OCI-LY1 (cell line): ENCODE data around the gene CMTR2.

ENCODE experiments used
- H2AFZ ChIP-seq: fragments of 200-600 bp; sonication (generic), shearing (Covaris generic); 2 replicates; pipeline ENCODE4 v1.6.0; 2014; ENCODE audit warnings: antibody characterized with exemption, mild to moderate bottlenecking, low read length
- H3F3A ChIP-seq: fragments of 200-600 bp; sonication (generic), shearing (Covaris generic); 2 replicates; pipeline ENCODE4 v1.6.0; 2014; ENCODE audit warnings: mild to moderate bottlenecking, antibody characterized with exemption, low read length, moderate library complexity; ENCODE audit not compliant: insufficient read depth
- H3K27ac ChIP-seq: fragments of 200-600 bp; sonication (generic); 2 replicates; pipeline ENCODE4 v1.5.1; 2014; ENCODE audit warnings: low read length, mixed run types, mild to moderate bottlenecking, low read depth; ENCODE audit not compliant: poor library complexity, severe bottlenecking
- H3K27me3 ChIP-seq: fragments of 200-600 bp; sonication (generic); 2 replicates; pipeline ENCODE4 v1.6.0; 2014; ENCODE audit warnings: antibody characterized with exemption, mild to moderate bottlenecking, low read length, moderate library complexity; ENCODE audit not compliant: insufficient read depth
- H3K36me3 ChIP-seq: fragments of 200-600 bp; sonication (generic); 2 replicates; pipeline ENCODE4 v1.6.1; 2014; ENCODE audit warnings: mild to moderate bottlenecking, antibody characterized with exemption, low read length, moderate library complexity, mixed read lengths; ENCODE audit not compliant: insufficient read depth
- H3K4me1 ChIP-seq: fragments of 200-600 bp; sonication (generic); 2 replicates; pipeline ENCODE4 v1.5.1; 2014; ENCODE audit warnings: mild to moderate bottlenecking, low read length, moderate library complexity; ENCODE audit not compliant: insufficient read depth, severe bottlenecking
- H3K4me2 ChIP-seq: fragments of 200-600 bp; sonication (generic), shearing (Covaris generic); 2 replicates; pipeline ENCODE4 v1.6.1; 2014; ENCODE audit warnings: low read length
- H3K4me3 ChIP-seq: fragments of 200-600 bp; sonication (generic); 2 replicates; pipeline ENCODE4 v1.5.1; 2014; ENCODE audit warnings: low read length, low read depth, mild to moderate bottlenecking, mixed read lengths; ENCODE audit not compliant: poor library complexity, severe bottlenecking
- H3K79me2 ChIP-seq: fragments of 200-600 bp; shearing (Covaris generic); 2 replicates; pipeline ENCODE4 v1.6.1; 2016; ENCODE audit warnings: mixed run types, low read length, mixed read lengths; ENCODE audit not compliant: insufficient read depth
- H3K9ac ChIP-seq: fragments of 200-600 bp; sonication (generic), shearing (Covaris generic); 2 replicates; pipeline ENCODE4 v1.6.1; 2014; ENCODE audit warnings: mild to moderate bottlenecking, low read length, mixed read lengths
- H3K9me2 ChIP-seq: fragments of 200-600 bp; sonication (generic), shearing (Covaris generic); 2 replicates; pipeline ENCODE4 v1.6.1; 2014; ENCODE audit warnings: low read depth, mild to moderate bottlenecking, low read length, mixed read lengths
- H3K9me3 ChIP-seq: fragments of 200-600 bp; shearing (Covaris generic); 2 replicates; pipeline ENCODE4 v1.6.1; 2014; ENCODE audit warnings: low read length, mixed read lengths
- H4K20me1 ChIP-seq: fragments of 200-600 bp; sonication (generic), shearing (Covaris generic); 2 replicates; pipeline ENCODE4 v1.6.0; 2016; ENCODE audit warnings: mild to moderate bottlenecking, low read length; ENCODE audit not compliant: insufficient read depth
- CTCF ChIP-seq: fragments of 200-600 bp; sonication (generic), shearing (Covaris generic); IDR thresholded peaks from 2 replicates; pipeline ENCODE4 v1.5.1; 2017; ENCODE audit warnings: mild to moderate bottlenecking, antibody characterized with exemption, low read length, moderate library complexity, mixed read lengths
- EZH2 ChIP-seq: fragments of 200-600 bp; sonication (generic), shearing (Covaris generic); IDR thresholded peaks from 2 replicates; pipeline ENCODE4 v1.8.0; 2017; ENCODE audit warnings: borderline replicate concordance, mixed run types, mild to moderate bottlenecking, antibody characterized with exemption, low read length, moderate library complexity, mixed read lengths

CMTR2 gene

DNA sequence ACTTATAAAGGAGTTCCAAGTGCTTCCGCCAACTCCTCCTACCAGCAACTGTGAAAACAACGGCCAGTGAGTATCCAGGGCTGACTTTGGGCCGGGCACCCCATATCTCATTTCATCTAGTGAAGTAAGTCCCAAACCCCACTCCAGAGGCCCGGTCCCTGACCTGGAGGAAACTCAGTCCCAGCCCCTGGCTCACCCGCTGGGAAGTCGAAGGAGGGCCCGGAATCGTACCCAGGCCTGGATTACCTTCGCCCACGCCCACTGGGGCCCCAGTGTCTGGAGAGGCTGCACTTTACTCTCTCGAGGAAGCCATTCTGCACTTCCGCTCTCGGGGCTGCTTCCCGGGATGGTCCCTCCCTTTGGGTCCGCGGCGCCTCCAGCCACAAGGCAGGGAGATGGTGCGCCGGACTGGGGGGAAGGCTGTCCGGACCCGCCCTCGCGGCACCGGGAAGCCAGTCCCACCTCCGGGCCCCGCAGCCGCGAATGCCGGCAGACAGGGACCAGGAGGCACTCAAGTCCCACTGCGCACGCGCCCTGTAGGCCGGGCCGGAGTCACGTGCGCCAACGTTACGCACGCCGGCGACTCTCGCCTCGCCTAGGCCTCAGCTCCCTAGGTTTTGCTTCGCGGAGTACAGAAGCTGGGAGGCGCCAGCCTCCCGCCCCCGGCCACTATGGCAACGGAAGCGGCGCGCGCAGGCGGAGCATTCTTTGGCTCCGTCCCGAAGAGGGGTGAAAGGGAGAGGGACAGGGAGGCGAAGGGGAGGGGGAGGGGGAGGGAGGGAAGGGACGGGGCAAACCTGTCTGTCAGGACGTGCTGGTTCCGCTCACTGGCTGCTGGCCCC is at the start of gene CMTR2:
Gene CMTR2 (minus strand): TSS at position 513 of the 842 bp plus-strand sequence. CDS start 3,482 bp downstream, outside the sequence.
- Histone ChIP-seq H2AFZ (peak within 1 kb of the TSS; percentile 94), H3K9me2 (no peaks in the 10 kb centered on the region), H3K79me2 (no peaks in the 10 kb centered on the region), H3K4me2 (peak within 1 kb of the TSS; percentile 91), H3K27ac (no peak within 1 kb of the TSS), H3K36me3 (peaks cover 28% of the 10 kb centered on the region), H4K20me1 (no peaks in the 10 kb centered on the region), H3K4me3 (peak within 1 kb of the TSS; percentile 87), H3F3A (no peaks in the 10 kb centered on the region), H3K4me1 (peaks cover 17% of the 10 kb centered on the region), H3K9ac (peak within 1 kb of the TSS; percentile 83), H3K27me3 (no peaks in the 10 kb centered on the region; the same call in 1 of the 2 replicates), H3K9me3 (no peaks in the 10 kb centered on the region)
- TF ChIP-seq CTCF = no peak
- TF ChIP-seq EZH2 = no peak

- no peaks in the 10 kb centered on the region for H3K27me3 ChIP-seq
- H3K27ac ChIP-seq = no peak overlapping the region
- no peaks in the 10 kb centered on the region for H3F3A ChIP-seq
- no peaks in the 10 kb centered on the region for H3K79me2 ChIP-seq
- no peaks in the 10 kb centered on the region for H3K36me3 ChIP-seq
- H3K4me2 ChIP-seq = no peak overlapping the region
- TF ChIP-seq EZH2 = no peak
- no peak for TF ChIP-seq CTCF
- H3K9me3 ChIP-seq = no peaks in the 10 kb centered on the region
- no peak overlapping the region for H3K9ac ChIP-seq
- H3K4me3 ChIP-seq = no peak overlapping the region
- no peaks in the 10 kb centered on the region for H3K9me2 ChIP-seq
- no peaks in the 10 kb centered on the region for H4K20me1 ChIP-seq
- no peaks in the 10 kb centered on the region for H3K4me1 ChIP-seq
- H2AFZ ChIP-seq = no peak overlapping the region
Measured at GRCh38 chr16:71338632-71339031, 49.4 kb upstream of the CMTR2 start.

- H3K4me1 ChIP-seq = no peaks in the 10 kb centered on the region
- no peak overlapping the region for H2AFZ ChIP-seq
- H3K79me2 ChIP-seq = no peaks in the 10 kb centered on the region
- no peak overlapping the region for H3K27ac ChIP-seq
- no peaks in the 10 kb centered on the region for H4K20me1 ChIP-seq
- H3K9ac ChIP-seq = no peak overlapping the region
- H3K9me2 ChIP-seq = no peaks in the 10 kb centered on the region
- no peak overlapping the region for H3K4me3 ChIP-seq
- TF ChIP-seq EZH2 = no peak
- TF ChIP-seq CTCF = no peak
- no peaks in the 10 kb centered on the region for H3K9me3 ChIP-seq
- H3K36me3 ChIP-seq = no peaks in the 10 kb centered on the region
- H3K4me2 ChIP-seq = no peak overlapping the region
- H3F3A ChIP-seq = no peaks in the 10 kb centered on the region
- no peaks in the 10 kb centered on the region for H3K27me3 ChIP-seq
Measured at GRCh38 chr16:71338193-71338592, 49.0 kb upstream of the CMTR2 start.
